ENCODE results near the gene UNC50.

UNC50 gene

GRCh38 chr2:98578231-98578630 lies 30.2 kb upstream of the UNC50 start:
- Histone ChIP-seq H3K27me3 (ENCODE audit: control insufficient read depth, insufficient read depth, low read length) (no peaks in the 10 kb centered on the region), H3K4me1 (ENCODE audit: control insufficient read depth, insufficient read depth, low read length) (no peaks in the 10 kb centered on the region), H3K9ac (ENCODE audit: low read depth, low read length) (no peak overlapping the region), H3K27ac (ENCODE audit: low read depth, low read length) (no peak overlapping the region), H3K4me3 (ENCODE audit: low read depth, low read length) (no peak overlapping the region), H3K36me3 (ENCODE audit: control insufficient read depth, insufficient read depth, low read length) (peaks cover 52% of the 10 kb centered on the region), H3K9me3 (ENCODE audit: control insufficient read depth, insufficient read depth, low read length) (no peaks in the 10 kb centered on the region)

- H3K9me3 ChIP-seq (ENCODE audit: control insufficient read depth, insufficient read depth, low read length) = no peaks in the 10 kb centered on the region
- no peaks in the 10 kb centered on the region for H3K27me3 ChIP-seq (ENCODE audit: control insufficient read depth, insufficient read depth, low read length)
- peaks cover 58% of the 10 kb centered on the region for H3K36me3 ChIP-seq (ENCODE audit: control insufficient read depth, insufficient read depth, low read length)
- no peak overlapping the region for H3K9ac ChIP-seq (ENCODE audit: low read depth, low read length)
- H3K4me3 ChIP-seq (ENCODE audit: low read depth, low read length) = no peak overlapping the region
- no peaks in the 10 kb centered on the region for H3K4me1 ChIP-seq (ENCODE audit: control insufficient read depth, insufficient read depth, low read length)
- H3K27ac ChIP-seq (ENCODE audit: low read depth, low read length) = no peak overlapping the region
Observed at GRCh38 chr2:98579926-98580325, 28.5 kb upstream of the UNC50 start.

- peaks cover 60% of the 10 kb centered on the region for H3K36me3 ChIP-seq (ENCODE audit: control insufficient read depth, insufficient read depth, low read length)
Observed at GRCh38 chr2:98580656-98581284, 27.6 kb upstream of the UNC50 start.

GRCh38 chr2:98582523-98582922 lies 25.9 kb upstream of the UNC50 start:
- Histone ChIP-seq H3K36me3 (ENCODE audit: control insufficient read depth, insufficient read depth, low read length) (peaks cover 63% of the 10 kb centered on the region), H3K27ac (ENCODE audit: low read depth, low read length) (no peak overlapping the region), H3K4me3 (ENCODE audit: low read depth, low read length) (no peak overlapping the region)

More at GRCh38 chr2:98580656-98581284, 27.6 kb upstream of the UNC50 start:
- H3K27me3 ChIP-seq (ENCODE audit: control insufficient read depth, insufficient read depth, low read length) = no peaks in the 10 kb centered on the region
- H3K9me3 ChIP-seq (ENCODE audit: control insufficient read depth, insufficient read depth, low read length) = no peaks in the 10 kb centered on the region
- H3K9ac ChIP-seq (ENCODE audit: low read depth, low read length) = no peak overlapping the region
- H3K4me3 ChIP-seq (ENCODE audit: low read depth, low read length) = no peak overlapping the region
- no peaks in the 10 kb centered on the region for H3K4me1 ChIP-seq (ENCODE audit: control insufficient read depth, insufficient read depth, low read length)
- no peak overlapping the region for H3K27ac ChIP-seq (ENCODE audit: low read depth, low read length)

DNA sequence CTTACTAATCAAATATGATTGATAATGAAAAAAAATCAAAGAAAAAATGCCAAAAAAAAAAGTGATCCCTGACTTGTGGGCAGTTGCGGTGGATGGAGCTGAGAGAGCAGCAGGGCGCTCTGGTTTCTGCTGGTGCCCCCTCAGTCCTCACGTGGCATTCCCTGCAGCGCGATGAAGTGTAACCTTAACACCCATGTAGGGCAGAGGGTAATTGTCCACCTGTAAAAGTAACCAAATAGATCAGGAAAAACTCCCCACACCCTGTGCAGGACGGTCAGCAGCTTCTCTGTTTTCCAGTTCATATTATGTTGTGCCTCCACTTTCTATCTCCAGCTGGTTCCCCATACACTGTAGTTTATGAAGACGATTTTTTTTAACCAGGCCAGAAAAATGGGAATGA lies 25.1 kb upstream of the UNC50 start:
- no peaks in the 10 kb centered on the region for H3K27me3 ChIP-seq (ENCODE audit: control insufficient read depth, insufficient read depth, low read length)
- H3K27ac ChIP-seq (ENCODE audit: low read depth, low read length) = no peak overlapping the region
- no peak overlapping the region for H3K9ac ChIP-seq (ENCODE audit: low read depth, low read length)
- H3K4me3 ChIP-seq (ENCODE audit: low read depth, low read length) = no peak overlapping the region
- peaks cover 57% of the 10 kb centered on the region for H3K36me3 ChIP-seq (ENCODE audit: control insufficient read depth, insufficient read depth, low read length)
- no peaks in the 10 kb centered on the region for H3K9me3 ChIP-seq (ENCODE audit: control insufficient read depth, insufficient read depth, low read length)
- no peaks in the 10 kb centered on the region for H3K4me1 ChIP-seq (ENCODE audit: control insufficient read depth, insufficient read depth, low read length)

More at GRCh38 chr2:98582523-98582922, 25.9 kb upstream of the UNC50 start:
- Histone ChIP-seq H3K27me3 (ENCODE audit: control insufficient read depth, insufficient read depth, low read length) (no peaks in the 10 kb centered on the region), H3K9me3 (ENCODE audit: control insufficient read depth, insufficient read depth, low read length) (no peaks in the 10 kb centered on the region), H3K4me1 (ENCODE audit: control insufficient read depth, insufficient read depth, low read length) (no peaks in the 10 kb centered on the region), H3K9ac (ENCODE audit: low read depth, low read length) (no peak overlapping the region)

- no peak overlapping the region for H3K27ac ChIP-seq (ENCODE audit: low read depth, low read length)
- H3K9ac ChIP-seq (ENCODE audit: low read depth, low read length) = no peak overlapping the region
- H3K27me3 ChIP-seq (ENCODE audit: control insufficient read depth, insufficient read depth, low read length) = no peaks in the 10 kb centered on the region
- H3K9me3 ChIP-seq (ENCODE audit: control insufficient read depth, insufficient read depth, low read length) = no peaks in the 10 kb centered on the region
- peaks cover 51% of the 10 kb centered on the region for H3K36me3 ChIP-seq (ENCODE audit: control insufficient read depth, insufficient read depth, low read length)
- H3K4me3 ChIP-seq (ENCODE audit: low read depth, low read length) = no peak overlapping the region
- no peaks in the 10 kb centered on the region for H3K4me1 ChIP-seq (ENCODE audit: control insufficient read depth, insufficient read depth, low read length)
Observed at GRCh38 chr2:98583816-98584618, 24.4 kb upstream of the UNC50 start.

DNA sequence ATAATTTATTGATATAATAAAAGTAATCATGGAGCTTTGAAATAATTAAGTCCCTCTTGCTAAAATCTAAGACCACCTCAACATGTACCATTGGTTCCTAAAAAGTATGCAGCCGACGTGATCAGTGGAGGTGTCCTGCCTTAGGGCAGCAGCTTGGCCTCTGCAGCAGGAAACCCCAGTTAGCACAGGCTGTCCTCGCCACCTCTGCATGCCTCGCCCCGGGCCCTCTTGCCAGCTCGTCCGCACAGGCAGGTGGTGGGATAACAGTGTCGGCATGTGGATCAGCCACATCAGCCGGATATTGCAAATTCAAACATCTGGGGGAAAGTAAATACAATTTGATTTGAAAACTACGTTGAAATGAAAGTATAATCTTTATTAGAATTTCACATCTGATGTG lies 23.0 kb upstream of the UNC50 start:
- Histone ChIP-seq H3K4me1 (ENCODE audit: control insufficient read depth, insufficient read depth, low read length) (no peaks in the 10 kb centered on the region), H3K36me3 (ENCODE audit: control insufficient read depth, insufficient read depth, low read length) (peaks cover 50% of the 10 kb centered on the region), H3K27ac (ENCODE audit: low read depth, low read length) (no peak overlapping the region), H3K4me3 (ENCODE audit: low read depth, low read length) (no peak overlapping the region), H3K27me3 (ENCODE audit: control insufficient read depth, insufficient read depth, low read length) (no peaks in the 10 kb centered on the region), H3K9ac (ENCODE audit: low read depth, low read length) (no peak overlapping the region), H3K9me3 (ENCODE audit: control insufficient read depth, insufficient read depth, low read length) (no peaks in the 10 kb centered on the region)

GRCh38 chr2:98586551-98587140 lies 21.7 kb upstream of the UNC50 start:
- Histone ChIP-seq H3K27ac (ENCODE audit: low read depth, low read length) (no peak overlapping the region), H3K4me1 (ENCODE audit: control insufficient read depth, insufficient read depth, low read length) (no peaks in the 10 kb centered on the region), H3K36me3 (ENCODE audit: control insufficient read depth, insufficient read depth, low read length) (peaks cover 52% of the 10 kb centered on the region), H3K9me3 (ENCODE audit: control insufficient read depth, insufficient read depth, low read length) (no peaks in the 10 kb centered on the region), H3K27me3 (ENCODE audit: control insufficient read depth, insufficient read depth, low read length) (no peaks in the 10 kb centered on the region), H3K9ac (ENCODE audit: low read depth, low read length) (no peak overlapping the region), H3K4me3 (ENCODE audit: low read depth, low read length) (no peak overlapping the region)

DNA sequence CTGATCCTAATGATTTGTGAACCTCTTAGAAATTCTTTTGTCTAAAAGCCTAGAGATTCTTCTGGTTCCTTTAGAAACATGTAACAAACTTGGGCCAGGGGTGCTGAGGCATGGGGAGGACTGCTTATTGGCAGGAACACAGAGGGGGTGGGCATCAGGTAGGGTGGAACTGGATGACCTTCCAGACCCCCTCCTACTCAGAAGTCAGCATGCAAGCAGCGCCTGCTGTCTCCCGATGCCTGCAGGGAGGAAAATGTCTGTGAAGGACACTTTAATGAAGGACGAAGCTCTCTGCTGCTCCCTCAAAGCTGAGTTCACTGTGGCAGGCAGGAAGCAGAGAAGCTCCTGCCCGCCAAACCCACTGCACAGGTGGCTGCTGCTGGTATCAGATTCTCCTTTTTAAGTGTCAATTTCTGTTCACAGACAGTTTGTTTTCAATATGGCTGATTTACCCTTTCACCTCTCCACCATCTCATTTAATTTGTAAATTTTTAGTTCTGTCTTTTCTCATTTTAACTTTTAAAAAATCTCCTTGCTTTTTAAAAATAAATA lies 19.4 kb upstream of the UNC50 start:
- no peak overlapping the region for H3K27ac ChIP-seq (ENCODE audit: low read depth, low read length)
- H3K27me3 ChIP-seq (ENCODE audit: control insufficient read depth, insufficient read depth, low read length) = no peaks in the 10 kb centered on the region
- no peaks in the 10 kb centered on the region; the same call in 1 of the 2 replicates for H3K9me3 ChIP-seq (ENCODE audit: control insufficient read depth, insufficient read depth, low read length)
- H3K4me3 ChIP-seq (ENCODE audit: low read depth, low read length) = no peak overlapping the region
- no peaks in the 10 kb centered on the region for H3K4me1 ChIP-seq (ENCODE audit: control insufficient read depth, insufficient read depth, low read length)
- H3K36me3 ChIP-seq (ENCODE audit: control insufficient read depth, insufficient read depth, low read length) = peaks cover 31% of the 10 kb centered on the region
- H3K9ac ChIP-seq (ENCODE audit: low read depth, low read length) = no peak overlapping the region

DNA sequence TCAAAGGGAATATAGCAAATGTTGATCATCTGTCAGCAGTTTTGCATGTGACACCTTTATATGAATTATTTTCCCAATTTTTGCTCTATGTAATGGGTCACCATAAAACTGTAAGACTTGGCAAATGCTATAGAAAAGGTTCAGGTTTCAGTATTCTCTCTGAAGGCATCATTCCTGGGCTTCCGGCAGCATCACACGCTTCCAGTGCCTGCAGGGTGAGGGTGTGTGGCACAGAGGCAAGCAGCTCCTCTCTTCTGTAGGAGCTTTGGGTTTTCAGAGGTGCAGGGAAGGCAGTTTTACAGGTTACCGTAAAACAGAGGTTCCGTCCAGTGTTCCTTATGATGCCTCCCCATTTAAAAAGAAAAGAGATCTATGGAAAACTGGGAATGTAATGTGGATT lies 18.9 kb upstream of the UNC50 start:
- no peaks in the 10 kb centered on the region for H3K27me3 ChIP-seq (ENCODE audit: control insufficient read depth, insufficient read depth, low read length)
- H3K27ac ChIP-seq (ENCODE audit: low read depth, low read length) = no peak overlapping the region
- H3K4me1 ChIP-seq (ENCODE audit: control insufficient read depth, insufficient read depth, low read length) = no peaks in the 10 kb centered on the region
- no peaks in the 10 kb centered on the region; the same call in 1 of the 2 replicates for H3K9me3 ChIP-seq (ENCODE audit: control insufficient read depth, insufficient read depth, low read length)
- H3K36me3 ChIP-seq (ENCODE audit: control insufficient read depth, insufficient read depth, low read length) = peaks cover 27% of the 10 kb centered on the region
- no peak overlapping the region for H3K9ac ChIP-seq (ENCODE audit: low read depth, low read length)
- H3K4me3 ChIP-seq (ENCODE audit: low read depth, low read length) = no peak overlapping the region

DNA sequence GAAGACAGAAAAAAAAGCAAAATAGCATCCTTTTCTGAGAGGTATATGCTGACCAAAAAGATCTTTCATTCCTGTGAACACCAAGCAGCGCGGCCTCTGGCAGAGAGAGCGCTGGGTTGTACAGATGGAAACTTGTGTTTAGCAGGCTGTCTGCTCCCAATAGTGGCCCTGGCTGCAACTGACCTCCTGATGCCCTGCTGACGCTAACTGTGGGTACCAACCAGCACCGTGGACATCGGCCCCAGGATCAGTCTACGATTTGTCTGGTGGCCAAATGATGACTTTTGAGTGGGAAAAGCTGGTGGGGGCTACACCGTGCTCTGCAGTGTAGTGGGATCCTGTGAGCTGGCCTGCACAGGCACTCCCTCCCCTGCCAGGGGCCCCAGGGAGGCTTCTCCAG lies 15.8 kb upstream of the UNC50 start:
- Histone ChIP-seq H3K4me1 (ENCODE audit: control insufficient read depth, insufficient read depth, low read length) (no peaks in the 10 kb centered on the region), H3K4me3 (ENCODE audit: low read depth, low read length) (no peak overlapping the region), H3K9ac (ENCODE audit: low read depth, low read length) (no peak overlapping the region), H3K27ac (ENCODE audit: low read depth, low read length) (no peak overlapping the region), H3K9me3 (ENCODE audit: control insufficient read depth, insufficient read depth, low read length) (no peaks in the 10 kb centered on the region; the same call in 1 of the 2 replicates), H3K36me3 (ENCODE audit: control insufficient read depth, insufficient read depth, low read length) (peaks cover 12% of the 10 kb centered on the region), H3K27me3 (ENCODE audit: control insufficient read depth, insufficient read depth, low read length) (no peaks in the 10 kb centered on the region)

All from HUES48 (cell line).